Neural cell (in vitro differentiated cells): ENCODE results near the gene ADARB2. TPM values are rescaled to one million over a fixed set of nuclear protein-coding genes. Genes with fewer than 3 reads are reported as not detected.
A peak's percentile ranks its signal among the peaks of the same experiment; 100 is the strongest.

Experiments used
- H2AFZ ChIP-seq: fragments of 200-600, 300-800 bp; sonication (generic), shearing (Covaris generic); 2 replicates; pipeline ENCODE4 v1.6.0; 2014; ENCODE audit warnings: low read depth, mild to moderate bottlenecking, antibody characterized with exemption, low read length, moderate library complexity
- H3F3A ChIP-seq: fragments of 200-600 bp; shearing (Covaris generic); 2 replicates; pipeline ENCODE4 v1.6.1; 2016; ENCODE audit warnings: mild to moderate bottlenecking, moderate library complexity, mixed read lengths, antibody characterized with exemption, low read length; ENCODE audit not compliant: insufficient read depth, poor library complexity, severe bottlenecking
- H3K27ac ChIP-seq: fragments of 200-600, 300-800 bp; sonication (generic), shearing (Covaris generic); 2 replicates; pipeline ENCODE4 v1.5.1; 2014; ENCODE audit warnings: mild to moderate bottlenecking, low read length, moderate library complexity
- H3K27me3 ChIP-seq: fragments of 300-800, 200-600 bp; sonication (generic), shearing (Covaris generic); 2 replicates; pipeline ENCODE4 v1.6.0; 2014; ENCODE audit warnings: mild to moderate bottlenecking, low read depth, low read length, moderate library complexity; ENCODE audit not compliant: insufficient read depth
- H3K36me3 ChIP-seq: fragments of 300-800, 200-600 bp; sonication (generic), shearing (Covaris generic); 2 replicates; pipeline ENCODE4 v1.5.1; 2014; ENCODE audit warnings: mild to moderate bottlenecking, antibody characterized with exemption, low read length, moderate library complexity; ENCODE audit not compliant: insufficient read depth
- H3K4me2 ChIP-seq: fragments of 300-800, 200-600 bp; sonication (generic), shearing (Covaris generic); 2 replicates; pipeline ENCODE4 v1.6.0; 2014; ENCODE audit warnings: mild to moderate bottlenecking, low read length
- H3K4me3 ChIP-seq: fragments of 300-800, 200-600 bp; sonication (generic), shearing (Covaris generic); 2 replicates; pipeline ENCODE4 v1.5.1; 2014; ENCODE audit warnings: mild to moderate bottlenecking, low read length, moderate library complexity
- H3K79me2 ChIP-seq: fragments of 200-600 bp; shearing (Covaris generic); replicated peaks from 2 replicates; pipeline ENCODE4 v1.6.0; 2014; ENCODE audit warnings: mild to moderate bottlenecking, low read length, moderate library complexity; ENCODE audit not compliant: insufficient read depth
- H3K9ac ChIP-seq: fragments of 300-800, 200-600 bp; sonication (generic), shearing (Covaris generic); 2 replicates; pipeline ENCODE4 v1.6.1; 2016; ENCODE audit warnings: mild to moderate bottlenecking, low read length, mixed read lengths
- H3K9me2 ChIP-seq: fragments of 200-600 bp; shearing (Covaris generic); 2 replicates; pipeline ENCODE4 v1.6.1; 2016; ENCODE audit warnings: mild to moderate bottlenecking, low read length, mixed read lengths; ENCODE audit not compliant: insufficient read depth
- H3K9me3 ChIP-seq: fragments of 200-600, 300-800 bp; sonication (generic), shearing (Covaris generic); 2 replicates; pipeline ENCODE4 v1.6.1; 2016; ENCODE audit warnings: mild to moderate bottlenecking, mixed run types, low read length, moderate library complexity, mixed read lengths
- H4K20me1 ChIP-seq: fragments of 200-600 bp; shearing (Covaris generic); 2 replicates; pipeline ENCODE4 v1.6.1; 2016; ENCODE audit warnings: mild to moderate bottlenecking, mixed run types; ENCODE audit not compliant: insufficient read depth
- CTCF ChIP-seq: fragments of 450-650 bp; IDR thresholded peaks from 2 replicates; pipeline ENCODE4 v1.5.1; 2014; ENCODE audit warnings: antibody characterized with exemption, mild to moderate bottlenecking, moderate library complexity; ENCODE audit not compliant: poor library complexity, severe bottlenecking
- EP300 ChIP-seq: fragments of 450-650 bp; conservative IDR thresholded peaks from 2 replicates; pipeline ENCODE4 v1.6.1; 2014; ENCODE audit warnings: antibody characterized with exemption, mild to moderate bottlenecking, moderate library complexity; ENCODE audit not compliant: poor library complexity, severe bottlenecking
- EZH2 ChIP-seq: fragments of 200-600, 300-800 bp; shearing (Covaris generic), sonication (generic); IDR thresholded peaks from 2 replicates; pipeline ENCODE4 v1.6.1; 2014; ENCODE audit warnings: antibody characterized with exemption, low read length, borderline replicate concordance, mild to moderate bottlenecking; ENCODE audit not compliant: insufficient read depth, poor library complexity, severe bottlenecking
- MXI1 ChIP-seq: fragments of 450-650 bp; conservative IDR thresholded peaks from 2 replicates; pipeline ENCODE4 v1.6.1; 2014; ENCODE audit warnings: antibody characterized with exemption, mild to moderate bottlenecking; ENCODE audit not compliant: poor library complexity, severe bottlenecking
- POLR2AphosphoS5 ChIP-seq: IDR thresholded peaks from 2 replicates; pipeline ENCODE4 v1.6.1; 2012
- RAD21 ChIP-seq: fragments of 450-650 bp; conservative IDR thresholded peaks from 2 replicates; pipeline ENCODE4 v1.6.1; 2014; ENCODE audit warnings: antibody characterized with exemption, mild to moderate bottlenecking, moderate library complexity
- REST ChIP-seq: IDR thresholded peaks from 2 replicates; pipeline ENCODE4 v1.6.1; 2012; ENCODE audit warnings: borderline replicate concordance
- SMC3 ChIP-seq: fragments of 450-650 bp; conservative IDR thresholded peaks from 2 replicates; pipeline ENCODE4 v1.6.1; 2014; ENCODE audit warnings: antibody characterized with exemption, mild to moderate bottlenecking, moderate library complexity; ENCODE audit not compliant: poor library complexity
- TAF1 ChIP-seq: IDR thresholded peaks from 2 replicates; pipeline ENCODE4 v1.6.1; 2012; ENCODE audit warnings: low read depth
- polyA plus RNA-seq: library from polyadenylated mRNA; depleted of rRNA; stranded (reverse); fragments of >200 nt; gene quantifications from 2 replicates; pipeline ENCODE4 v1.2.3, GENCODE V29; 2014

ADARB2 gene
- polyA plus RNA-seq, 1 donor from 2014 or later: 3.6 TPM

GRCh38 chr10:1738950-1739349 lies 1.6 kb upstream of the ADARB2 start:
- H3K4me2 ChIP-seq: no peak overlapping the region
- peaks cover 2% of the 10 kb centered on the region for H3F3A ChIP-seq
- H4K20me1 ChIP-seq: no peaks in the 10 kb centered on the region
- H3K9ac ChIP-seq: no peak overlapping the region
- H3K9me3 ChIP-seq: no peaks in the 10 kb centered on the region
- TF ChIP-seq RAD21 (no peak), POLR2AphosphoS5 (no peak)
- H3K4me3 ChIP-seq: no peak overlapping the region
- H3K27ac ChIP-seq: no peak overlapping the region
- peaks cover 30% of the 10 kb centered on the region for H3K27me3 ChIP-seq
- H3K36me3 ChIP-seq: no peaks in the 10 kb centered on the region
- peaks cover 14% of the 10 kb centered on the region for H3K79me2 ChIP-seq
- no peaks in the 10 kb centered on the region for H3K9me2 ChIP-seq
- no peak overlapping the region for H2AFZ ChIP-seq

GRCh38 chr10:1736972-1737221 lies 428 bp downstream of the ADARB2 start:
- Histone ChIP-seq H2AFZ (no peak overlapping the region), H3K9ac (peak overlapping the region; percentile 69), H4K20me1 (no peaks in the 10 kb centered on the region), H3K9me2 (no peaks in the 10 kb centered on the region), H3K4me3 (peak overlapping the region; percentile 85), H3F3A (peaks cover 2% of the 10 kb centered on the region), H3K9me3 (no peaks in the 10 kb centered on the region), H3K27ac (peak overlapping the region; percentile 53), H3K27me3 (peaks cover 30% of the 10 kb centered on the region), H3K79me2 (peaks cover 29% of the 10 kb centered on the region), H3K36me3 (no peaks in the 10 kb centered on the region), H3K4me2 (peak overlapping the region; percentile 85)
- no peak for TF ChIP-seq EZH2
- no peak for TF ChIP-seq MXI1

GRCh38 chr10:1736144-1736971 lies 967 bp downstream of the ADARB2 start:
- Histone ChIP-seq H3K9me2 (no peaks in the 10 kb centered on the region), H3K9me3 (no peaks in the 10 kb centered on the region), H3K9ac (peak overlapping the region; percentile 69), H3K79me2 (peaks cover 34% of the 10 kb centered on the region), H2AFZ (no peak overlapping the region), H3K4me2 (peak overlapping the region; percentile 85), H3K36me3 (no peaks in the 10 kb centered on the region), H3F3A (peaks cover 2% of the 10 kb centered on the region), H3K27ac (peak overlapping the region; percentile 53), H4K20me1 (no peaks in the 10 kb centered on the region), H3K4me3 (peak overlapping the region; percentile 85), H3K27me3 (peaks cover 30% of the 10 kb centered on the region)
- TF ChIP-seq TAF1: no peak
- no peak for TF ChIP-seq EZH2
- TF ChIP-seq MXI1: no peak
- peak; percentile 19 for TF ChIP-seq POLR2AphosphoS5
- no peak for TF ChIP-seq REST
- TF ChIP-seq EP300: no peak
- TF ChIP-seq RAD21: peak; percentile 29
- no peak for TF ChIP-seq CTCF
- no peak for TF ChIP-seq SMC3
